Ishikawa (cell line): Measurements from ENCODE around the gene CDKN2B-AS1.

ENCODE experiments used
- EP300 ChIP-seq: IDR thresholded peaks from 2 replicates; pipeline ENCODE4 v1.6.1; 2012; ENCODE audit warnings: borderline replicate concordance
- FOXM1 ChIP-seq: IDR thresholded peaks from 2 replicates; pipeline ENCODE4 v1.6.1; 2012; ENCODE audit warnings: low read depth, borderline replicate concordance
- RAD21 ChIP-seq: IDR thresholded peaks from 2 replicates; pipeline ENCODE4 v1.6.1; 2012; ENCODE audit warnings: low read depth
- REST ChIP-seq: IDR thresholded peaks from 2 replicates; pipeline ENCODE4 v1.6.1; 2012; ENCODE audit warnings: low read depth, mild to moderate bottlenecking
- TAF1 ChIP-seq: IDR thresholded peaks from 2 replicates; pipeline ENCODE4 v1.6.1; 2012; ENCODE audit warnings: low read depth, mild to moderate bottlenecking
- TCF12 ChIP-seq: IDR thresholded peaks from 2 replicates; pipeline ENCODE4 v1.6.1; 2012; ENCODE audit warnings: low read depth
- TEAD4 ChIP-seq: IDR thresholded peaks from 2 replicates; pipeline ENCODE4 v1.6.1; 2012
- YY1 ChIP-seq: IDR thresholded peaks from 2 replicates; pipeline ENCODE4 v1.6.1; 2012; ENCODE audit warnings: low read depth
- ZBTB7A ChIP-seq: IDR thresholded peaks from 2 replicates; pipeline ENCODE4 v1.6.1; 2012; ENCODE audit warnings: low read depth
- TF ChIP-seq, protein P1 (sequence below): IDR thresholded peaks from 2 replicates; pipeline ENCODE4 v1.6.1; 2012

GRCh38 chr9:22039258-22039657, 44.7 kb downstream of the CDKN2B-AS1 start:
- no peak for TF ChIP-seq FOXM1
- no peak for TF ChIP-seq EP300
- TF ChIP-seq RAD21 = no peak
- TF ChIP-seq YY1 = no peak
- no peak for TF ChIP-seq ZBTB7A
- no peak for TF ChIP-seq TEAD4
- TF ChIP-seq, protein P1, sequence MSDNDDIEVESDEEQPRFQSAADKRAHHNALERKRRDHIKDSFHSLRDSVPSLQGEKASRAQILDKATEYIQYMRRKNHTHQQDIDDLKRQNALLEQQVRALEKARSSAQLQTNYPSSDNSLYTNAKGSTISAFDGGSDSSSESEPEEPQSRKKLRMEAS = no peak
- TF ChIP-seq TCF12 = no peak
- TF ChIP-seq TAF1 = no peak
- no peak for TF ChIP-seq REST
